Measurements from ENCODE around the gene ACAP1.

The ACAP1 gene

DNA sequence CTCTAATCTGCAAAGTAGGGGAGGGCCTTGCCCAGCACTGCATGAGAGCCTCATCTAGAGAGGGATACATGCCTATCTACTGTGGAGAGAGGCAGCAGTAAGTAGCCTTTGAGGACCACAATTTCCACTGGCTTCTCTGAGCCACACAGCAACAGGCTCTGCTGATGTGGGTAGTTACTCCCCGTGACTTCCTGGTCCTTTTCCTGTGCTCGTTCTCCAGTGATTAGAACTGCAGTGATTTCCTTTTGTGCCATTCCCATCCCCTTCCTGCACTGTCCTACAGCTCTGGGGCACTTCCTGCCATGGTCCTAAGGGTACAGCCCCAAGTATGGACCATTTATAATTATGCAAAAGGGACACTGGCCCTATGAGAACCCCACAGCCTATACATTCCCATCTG is 55.0 kb downstream of the ACAP1 start:
- no peak for DNase-seq

GRCh38 chr17:7392696-7393612 is 56.6 kb downstream of the ACAP1 start:
- DNase-seq, result no peak

DNA sequence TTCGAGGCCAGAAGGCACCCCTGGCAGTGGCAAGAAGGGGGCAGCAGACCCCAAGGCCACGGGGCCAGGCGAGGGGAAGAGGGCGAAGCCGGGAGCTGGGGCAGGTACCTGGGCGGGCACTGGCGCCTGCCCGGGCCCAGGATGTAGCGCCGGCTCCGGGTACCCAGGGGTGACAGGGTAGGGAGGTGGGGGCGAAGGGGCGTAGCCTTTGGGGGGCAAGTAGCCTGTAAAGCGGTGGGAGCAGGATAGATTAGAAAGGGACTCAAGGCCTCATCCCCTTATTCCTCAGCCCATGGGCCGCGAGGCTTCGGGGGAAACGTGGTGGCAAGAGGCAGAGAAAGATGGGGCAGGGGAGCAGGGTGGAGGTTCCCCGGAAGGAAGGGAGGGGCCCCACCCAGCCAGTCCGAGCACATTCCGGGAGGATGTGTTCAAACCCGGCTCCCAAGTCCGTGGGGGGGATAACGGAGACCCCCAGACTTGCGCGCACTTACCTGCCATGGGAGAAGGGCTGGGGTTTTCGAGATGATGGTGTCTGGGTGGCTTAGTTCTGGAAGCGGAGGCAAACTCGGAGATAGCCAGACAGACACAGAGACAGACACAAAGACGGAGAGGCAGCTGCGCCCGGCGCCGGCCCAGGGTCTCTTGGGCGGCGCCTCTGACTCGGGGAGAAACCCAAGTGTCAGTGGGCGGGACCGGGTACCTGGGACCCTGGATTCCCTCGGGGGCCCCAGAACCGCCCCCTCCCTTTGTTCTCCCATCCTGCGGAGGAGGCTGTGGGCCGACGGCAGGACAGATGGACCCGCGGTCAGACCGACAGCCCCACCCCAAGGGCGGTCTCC is 57.5 kb downstream of the ACAP1 start:
- peak; percentile 68 for DNase-seq

DNA sequence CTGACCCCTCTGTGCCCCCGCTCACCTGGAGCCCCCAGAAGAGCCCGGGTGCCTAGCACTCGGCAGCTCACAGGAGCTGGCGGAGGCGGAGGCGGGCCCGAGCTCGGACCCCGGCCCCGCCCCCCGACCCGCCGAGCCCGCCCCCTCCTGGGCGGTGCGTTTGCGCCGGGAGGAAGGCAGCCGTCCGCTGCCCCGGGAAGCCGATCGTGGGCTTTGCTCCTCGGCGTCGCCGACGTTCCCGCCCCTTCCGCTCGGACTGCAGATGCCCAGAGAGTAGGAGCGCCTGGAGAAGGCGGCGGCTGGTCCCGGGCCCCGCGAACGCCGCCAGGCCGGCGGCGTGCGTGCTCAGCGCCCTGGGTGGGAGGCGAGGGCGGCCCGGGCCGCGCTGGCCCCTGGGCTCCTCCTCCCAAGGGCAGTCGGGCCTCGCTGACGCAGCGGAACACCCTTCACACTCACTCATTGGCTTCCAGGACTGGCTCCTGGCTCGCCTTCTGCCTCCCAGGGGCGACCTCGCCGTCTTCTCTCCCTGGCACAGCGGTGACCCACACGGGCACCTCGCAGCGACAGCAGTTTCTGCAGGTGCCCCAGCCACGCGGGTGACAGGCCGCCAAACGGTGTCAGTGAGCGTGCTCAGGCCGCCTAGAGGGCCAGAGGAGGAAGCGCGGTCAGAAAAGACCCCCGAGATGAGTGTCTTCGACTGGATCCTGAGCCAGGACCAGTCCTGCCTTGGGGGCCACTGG is 58.3 kb downstream of the ACAP1 start, which contains the start of gene PLSCR3:
Gene PLSCR3, minus strand, starts transcription at position 74 of the 740 bp plus-strand sequence. CDS start 415 bp downstream, outside the sequence.
- peak; percentile 80 for DNase-seq

DNA sequence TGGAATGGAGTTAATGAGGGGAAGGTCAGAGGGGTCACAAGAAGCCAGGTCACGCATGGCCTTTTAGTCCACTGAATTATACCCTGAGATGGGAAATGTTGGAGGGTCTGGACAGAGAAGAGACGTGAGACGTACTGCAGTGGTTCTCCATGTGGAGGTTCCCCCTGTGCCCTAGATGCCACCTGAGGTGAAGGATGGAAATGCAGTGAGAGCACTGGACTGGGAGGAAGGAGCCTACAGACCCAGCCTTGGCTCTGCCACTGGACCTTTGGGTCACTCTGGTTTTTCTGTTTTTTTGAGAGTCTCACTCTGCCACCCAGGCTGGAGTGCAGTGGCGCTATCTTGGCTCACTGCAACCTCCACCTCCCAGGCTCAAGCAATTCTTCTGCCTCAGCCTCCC is 59.8 kb downstream of the ACAP1 start:
- DNase-seq, result no peak

DNA sequence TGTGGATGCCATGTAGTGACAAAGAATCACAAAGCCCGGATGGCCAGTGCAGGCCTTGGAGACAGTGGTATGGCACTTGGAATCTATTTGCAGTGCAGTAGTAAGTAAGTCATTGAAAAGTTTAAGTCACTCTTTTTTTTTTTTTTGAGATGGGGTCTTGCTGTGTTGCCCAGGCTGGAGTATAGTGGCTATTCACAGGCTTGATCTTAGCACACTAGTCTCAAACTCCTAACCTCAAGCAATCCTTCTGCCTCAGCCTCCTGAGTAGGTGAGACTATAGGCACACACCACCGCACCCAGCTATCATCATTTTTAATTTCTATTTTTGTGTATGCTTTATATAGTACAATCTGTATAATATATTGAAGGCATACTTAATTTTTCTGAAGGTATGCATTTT is 62.3 kb downstream of the ACAP1 start:
- no peak for DNase-seq
